ENCODE measurements around the gene SLFN13.

- no peak for TF ChIP-seq ATF1 (CRISPR knock-in tag; IDR thresholded peaks at IDR 0.05)
- TF ChIP-seq ATF1 (tag; IDR thresholded peaks at IDR 0.05): no peak
- TF ChIP-seq KDM1A (IDR thresholded peaks at IDR 0.05): no peak
- no peak for TF ChIP-seq NR2C1 (IDR thresholded peaks at IDR 0.05)
- no peak for TF ChIP-seq NR2C1 (tag; IDR thresholded peaks at IDR 0.05)
- no peak for TF ChIP-seq CTCF (IDR thresholded peaks at IDR 0.05 in 2 of 3, conservative IDR thresholded peaks at IDR 0.05 in 1 of 3; ENCODE audit: insufficient read depth in 2 of 3, low read depth in 1 of 3, low read length in 3 of 3)
- TF ChIP-seq ELF1 (tag; IDR thresholded peaks at IDR 0.05): no peak
- TF ChIP-seq GTF2F1 (IDR thresholded peaks at IDR 0.05; ENCODE audit: low read depth, low read length): no peak
- no peak for TF ChIP-seq SRSF7 (optimal IDR thresholded peaks at IDR 0.05; ENCODE audit: low read depth, low read length)
These were observed 18.9 kb downstream of the SLFN13 start for GRCh38 chr17:35429702-35430101.

Data from K562 (cell line).